HG03139 (cell line): ENCODE results near the gene RPS2.
"Not testable (repeated sequence)": the region's sequence is repeated elsewhere in the genome, so short reads cannot be mapped to it uniquely, and the experiment has no call there.

ENCODE experiments used
- ATAC-seq: cut with Tn5 transposase; IDR thresholded peaks from one replicate; pipeline ENCODE4 v1.9.1; 2021; ENCODE audit not compliant: unreplicated experiment

The RPS2 gene

GRCh38 chr16:1920727-1921171 is 43.9 kb downstream of the RPS2 start:
- ATAC-seq, result no peak

- ATAC-seq, result not testable (repeated sequence)
These were observed 44.5 kb downstream of the RPS2 start for GRCh38 chr16:1920122-1920521.

- ATAC-seq, result no peak
These were observed 45.2 kb downstream of the RPS2 start for GRCh38 chr16:1919327-1919998.

GRCh38 chr16:1918351-1919326 is 46.0 kb downstream of the RPS2 start, which contains the start of gene HS3ST6:
Gene HS3ST6, minus strand, starts transcription at chr16:1918415. Its CDS starts 92 bp downstream, at chr16:1918323.
- no peak for ATAC-seq

GRCh38 chr16:1917665-1918350 is 46.8 kb downstream of the RPS2 start:
- no peak for ATAC-seq

GRCh38 chr16:1917056-1917664 is 47.5 kb downstream of the RPS2 start:
- no peak for ATAC-seq

GRCh38 chr16:1916640-1916990 is 48.0 kb downstream of the RPS2 start:
- ATAC-seq, result no peak

- no peak for ATAC-seq
These were observed 48.6 kb downstream of the RPS2 start for GRCh38 chr16:1915732-1916639.

- no peak for ATAC-seq
These were observed 49.6 kb downstream of the RPS2 start for GRCh38 chr16:1914988-1915387.

GRCh38 chr16:1914084-1914608 is 50.5 kb downstream of the RPS2 start:
- ATAC-seq, result no peak

GRCh38 chr16:1913327-1914083 is 51.1 kb downstream of the RPS2 start:
- no peak for ATAC-seq

- no peak for ATAC-seq
These were observed 52.4 kb downstream of the RPS2 start for GRCh38 chr16:1912215-1912543.
